ENCODE data around the gene CHAC1. TPM values are rescaled to one million over a fixed set of nuclear protein-coding genes. Genes with fewer than 3 reads are reported as not detected.
"Not testable (repeated sequence)": the region's sequence is repeated elsewhere in the genome, so short reads cannot be mapped to it uniquely, and the experiment has no call there.

The CHAC1 gene
- polyA plus RNA-seq, 4 donors: 0.96 to 37.3 (median 5.0) TPM

- FAIRE-seq: no peak
- 85 to 88% (median 88%) methylated on average over 22 of the region's 22 CpGs for WGBS, 3 donors
- peaks cover 0 to 3% (median 0%) of the 10 kb centered on the region in 3 donors for H3K36me3 ChIP-seq (ENCODE audit: control insufficient read depth in 3 of 3, insufficient read depth in 2 of 3, low read depth in 1 of 3, low read length in 3 of 3)
These were observed 6.3 kb downstream of the CHAC1 start for GRCh38 chr15:40959331-40960141.

GRCh38 chr15:40960151-40960885 lies 7.0 kb downstream of the CHAC1 start:
- H3K4me1 ChIP-seq (ENCODE audit: control insufficient read depth in 3 of 3, insufficient read depth in 2 of 3, low read depth in 1 of 3, low read length in 2 of 3): peaks cover 0 to 8% (median 0%) of the 10 kb centered on the region in 3 donors
- peaks cover 0 to 5% of the 10 kb centered on the region in 2 donors for H3K9me3 ChIP-seq (ENCODE audit: control insufficient read depth in 2 of 2, insufficient read depth in 1 of 2, low read depth in 1 of 2, low read length in 1 of 2)
- DNase-seq: no peak
- no peaks in the 10 kb centered on the region for H3K27me3 ChIP-seq (ENCODE audit: control insufficient read depth in 3 of 3, insufficient read depth in 3 of 3, low read length in 3 of 3)
- 85 to 89% (median 89%) methylated on average over 16 of the region's 16 CpGs for WGBS, 3 donors
- no peak for FAIRE-seq
- peaks cover 0 to 3% (median 0%) of the 10 kb centered on the region in 3 donors for H3K36me3 ChIP-seq (ENCODE audit: control insufficient read depth in 3 of 3, insufficient read depth in 2 of 3, low read depth in 1 of 3, low read length in 3 of 3)
- H3K27ac ChIP-seq (ENCODE audit: low read depth in 1 of 3, low read length in 2 of 3): peak overlapping the region in 1 of 3 donors; percentile 62
- H3K4me3 ChIP-seq (ENCODE audit: low read depth in 1 of 3, low read length in 3 of 3): no peak overlapping the region

More at GRCh38 chr15:40959331-40960141, 6.3 kb downstream of the CHAC1 start:
- DNase-seq: no peak
- Histone ChIP-seq H3K27ac (ENCODE audit: low read depth in 1 of 3, low read length in 2 of 3) (no peak overlapping the region), H3K9me3 (ENCODE audit: control insufficient read depth in 2 of 2, insufficient read depth in 1 of 2, low read depth in 1 of 2, low read length in 1 of 2) (peaks cover 0 to 5% of the 10 kb centered on the region in 2 donors), H3K4me3 (ENCODE audit: low read depth in 1 of 3, low read length in 3 of 3) (no peak overlapping the region), H3K27me3 (ENCODE audit: control insufficient read depth in 3 of 3, insufficient read depth in 3 of 3, low read length in 3 of 3) (no peaks in the 10 kb centered on the region), H3K4me1 (ENCODE audit: control insufficient read depth in 3 of 3, insufficient read depth in 2 of 3, low read depth in 1 of 3, low read length in 2 of 3) (peaks cover 0 to 8% (median 0%) of the 10 kb centered on the region in 3 donors)

DNA sequence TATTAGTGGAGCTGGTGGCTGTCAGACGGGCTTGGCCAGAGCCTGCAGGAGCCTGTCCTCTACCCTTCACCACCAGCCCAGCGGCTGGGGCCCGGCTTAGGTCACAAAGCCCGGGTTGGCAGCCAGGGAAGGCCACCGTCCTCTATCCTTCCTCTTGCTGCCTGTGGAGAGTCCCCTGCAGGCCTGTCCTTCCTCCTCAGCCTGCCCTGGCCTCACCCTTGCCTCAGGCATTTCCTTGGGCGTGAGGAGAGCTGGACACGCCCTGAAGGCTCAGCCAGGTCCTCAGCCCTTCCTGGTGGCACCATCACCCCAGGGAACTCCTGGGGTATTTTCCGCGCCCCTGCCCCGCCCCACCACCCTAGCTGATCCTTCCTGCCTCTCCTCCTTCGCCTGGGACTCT lies 7.7 kb downstream of the CHAC1 start:
- Histone ChIP-seq H3K4me1 (ENCODE audit: control insufficient read depth in 3 of 3, insufficient read depth in 2 of 3, low read depth in 1 of 3, low read length in 2 of 3) (peaks cover 0 to 11% (median 0%) of the 10 kb centered on the region in 3 donors), H3K9me3 (ENCODE audit: control insufficient read depth in 2 of 2, insufficient read depth in 1 of 2, low read depth in 1 of 2, low read length in 1 of 2) (peaks cover 0 to 5% of the 10 kb centered on the region in 2 donors), H3K36me3 (ENCODE audit: control insufficient read depth in 3 of 3, insufficient read depth in 2 of 3, low read depth in 1 of 3, low read length in 3 of 3) (peaks cover 0 to 3% (median 0%) of the 10 kb centered on the region in 3 donors), H3K4me3 (ENCODE audit: low read depth in 1 of 3, low read length in 3 of 3) (no peak overlapping the region), H3K27ac (ENCODE audit: low read depth in 1 of 3, low read length in 2 of 3) (peak overlapping the region in 1 of 3 donors; percentile 62), H3K27me3 (ENCODE audit: control insufficient read depth in 3 of 3, insufficient read depth in 3 of 3, low read length in 3 of 3) (no peaks in the 10 kb centered on the region)
- WGBS, 3 donors: 27 to 62% (median 48%) methylated on average over 10 to 11 of the region's 11 CpGs
- peak; percentile 50 to 88 for DNase-seq
- FAIRE-seq: no peak

DNA sequence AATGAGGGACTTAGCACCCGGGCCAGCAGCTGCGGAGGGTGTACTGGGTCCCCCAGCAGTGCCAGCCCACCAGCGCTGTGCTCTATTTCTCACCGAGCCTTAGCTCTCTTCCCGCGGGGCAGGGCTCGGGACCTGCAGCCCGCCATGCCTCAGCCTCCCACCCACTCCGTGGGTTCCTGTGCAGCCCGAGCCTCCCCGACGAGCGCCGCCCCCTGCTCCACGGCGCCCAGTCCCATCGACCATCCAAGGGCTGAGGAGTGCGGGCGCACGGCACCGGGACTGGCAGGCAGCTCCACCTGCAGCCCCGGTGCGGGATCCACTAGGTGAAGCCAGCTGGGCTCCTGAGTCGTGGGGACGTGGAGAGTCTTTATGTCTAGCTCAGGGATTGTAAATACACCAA lies 8.5 kb downstream of the CHAC1 start:
- not testable (repeated sequence) for FAIRE-seq; H3K9me3 ChIP-seq (ENCODE audit: control insufficient read depth in 2 of 2, insufficient read depth in 1 of 2, low read depth in 1 of 2, low read length in 1 of 2); H3K36me3 ChIP-seq (ENCODE audit: control insufficient read depth in 3 of 3, insufficient read depth in 2 of 3, low read depth in 1 of 3, low read length in 3 of 3); H3K27me3 ChIP-seq (ENCODE audit: control insufficient read depth in 3 of 3, insufficient read depth in 3 of 3, low read length in 3 of 3); H3K4me3 ChIP-seq (ENCODE audit: low read depth in 1 of 3, low read length in 3 of 3); H3K27ac ChIP-seq (ENCODE audit: low read depth in 1 of 3, low read length in 2 of 3); DNase-seq
- 91 to 97% (median 93%) methylated on average over 11 to 25 of the region's 25 CpGs for WGBS, 3 donors
- peaks cover 0 to 15% (median 0%) of the 10 kb centered on the region in 3 donors for H3K4me1 ChIP-seq (ENCODE audit: control insufficient read depth in 3 of 3, insufficient read depth in 2 of 3, low read depth in 1 of 3, low read length in 2 of 3)

GRCh38 chr15:40962317-40962716 lies 9.0 kb downstream of the CHAC1 start:
- not testable (repeated sequence) for H3K27me3 ChIP-seq (ENCODE audit: control insufficient read depth in 3 of 3, insufficient read depth in 3 of 3, low read length in 3 of 3); FAIRE-seq; H3K4me3 ChIP-seq (ENCODE audit: low read depth in 1 of 3, low read length in 3 of 3); H3K9me3 ChIP-seq (ENCODE audit: control insufficient read depth in 2 of 2, insufficient read depth in 1 of 2, low read depth in 1 of 2, low read length in 1 of 2); DNase-seq; H3K27ac ChIP-seq (ENCODE audit: low read depth in 1 of 3, low read length in 2 of 3); H3K36me3 ChIP-seq (ENCODE audit: control insufficient read depth in 3 of 3, insufficient read depth in 2 of 3, low read depth in 1 of 3, low read length in 3 of 3)
- 88 to 93% (median 89%) methylated on average over 14 of the region's 14 CpGs for WGBS, 3 donors
- peaks cover 0 to 15% (median 0%) of the 10 kb centered on the region in 3 donors for H3K4me1 ChIP-seq (ENCODE audit: control insufficient read depth in 3 of 3, insufficient read depth in 2 of 3, low read depth in 1 of 3, low read length in 2 of 3)

DNA sequence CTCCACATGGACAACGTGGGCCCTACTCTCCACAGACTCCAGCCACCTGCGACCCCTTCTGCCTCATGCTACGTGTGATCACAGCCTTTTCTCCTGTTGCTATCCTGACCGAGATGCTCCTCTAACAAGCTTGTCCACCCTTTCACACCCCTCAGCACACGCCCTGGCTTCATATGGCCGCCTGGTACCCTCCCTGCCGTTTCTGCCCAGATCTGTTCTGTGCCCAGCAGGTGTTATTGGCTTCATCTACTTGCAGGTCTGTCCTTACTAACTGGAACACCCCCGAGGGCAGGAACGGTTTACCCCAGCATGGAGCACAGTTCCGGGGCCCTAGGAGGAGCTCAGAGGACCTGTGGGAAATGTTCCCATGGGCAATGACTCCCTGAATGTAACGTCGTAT lies 9.9 kb downstream of the CHAC1 start:
- FAIRE-seq (no peak), DNase-seq (no peak)
- H3K4me1 ChIP-seq (ENCODE audit: control insufficient read depth in 3 of 3, insufficient read depth in 2 of 3, low read depth in 1 of 3, low read length in 2 of 3): peaks cover 0 to 15% (median 0%) of the 10 kb centered on the region in 3 donors
- H3K9me3 ChIP-seq (ENCODE audit: control insufficient read depth in 2 of 2, insufficient read depth in 1 of 2, low read depth in 1 of 2, low read length in 1 of 2): peaks cover 0 to 5% of the 10 kb centered on the region in 2 donors
- H3K27ac ChIP-seq (ENCODE audit: low read depth in 1 of 3, low read length in 2 of 3): no peak overlapping the region
- no peaks in the 10 kb centered on the region for H3K27me3 ChIP-seq (ENCODE audit: control insufficient read depth in 3 of 3, insufficient read depth in 3 of 3, low read length in 3 of 3)
- 86 to 89% (median 87%) methylated on average over 12 of the region's 12 CpGs for WGBS, 3 donors
- H3K4me3 ChIP-seq (ENCODE audit: low read depth in 1 of 3, low read length in 3 of 3): no peak overlapping the region
- H3K36me3 ChIP-seq (ENCODE audit: control insufficient read depth in 3 of 3, insufficient read depth in 2 of 3, low read depth in 1 of 3, low read length in 3 of 3): no peaks in the 10 kb centered on the region

DNA sequence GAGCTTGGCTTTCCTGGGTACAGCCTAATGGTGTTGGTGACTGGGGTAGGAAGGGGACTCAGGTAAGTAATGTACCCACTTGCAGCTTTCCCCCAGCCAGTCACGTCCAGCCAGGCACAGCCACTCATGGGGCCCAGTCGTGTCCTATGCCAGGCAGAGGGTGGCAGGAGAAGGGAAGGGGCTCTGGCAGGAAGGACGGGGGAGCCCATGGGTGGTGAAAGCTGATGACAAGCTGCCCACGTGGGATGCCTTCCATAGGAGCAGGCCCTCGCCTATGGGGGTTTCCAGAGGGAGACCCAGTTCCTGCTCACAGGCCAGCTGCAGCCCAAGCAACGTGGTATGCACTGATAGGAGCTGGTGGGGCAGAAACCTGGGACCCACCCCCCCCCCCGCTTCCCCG lies 10.7 kb downstream of the CHAC1 start:
- H3K27ac ChIP-seq (ENCODE audit: low read depth in 1 of 3, low read length in 2 of 3): no peak overlapping the region
- H3K27me3 ChIP-seq (ENCODE audit: control insufficient read depth in 3 of 3, insufficient read depth in 3 of 3, low read length in 3 of 3): no peaks in the 10 kb centered on the region
- no peaks in the 10 kb centered on the region for H3K36me3 ChIP-seq (ENCODE audit: control insufficient read depth in 3 of 3, insufficient read depth in 2 of 3, low read depth in 1 of 3, low read length in 3 of 3)
- DNase-seq (no peak), FAIRE-seq (no peak)
- no peak overlapping the region for H3K4me3 ChIP-seq (ENCODE audit: low read depth in 1 of 3, low read length in 3 of 3)
- peaks cover 0 to 5% of the 10 kb centered on the region in 2 donors for H3K9me3 ChIP-seq (ENCODE audit: control insufficient read depth in 2 of 2, insufficient read depth in 1 of 2, low read depth in 1 of 2, low read length in 1 of 2)
- whole genome bisulfite sequencing, 3 donors: 81 to 96% (median 84%) methylated on average over 4 to 8 of the region's 8 CpGs
- H3K4me1 ChIP-seq (ENCODE audit: control insufficient read depth in 3 of 3, insufficient read depth in 2 of 3, low read depth in 1 of 3, low read length in 2 of 3): peaks cover 0 to 15% (median 0%) of the 10 kb centered on the region in 3 donors

DNA sequence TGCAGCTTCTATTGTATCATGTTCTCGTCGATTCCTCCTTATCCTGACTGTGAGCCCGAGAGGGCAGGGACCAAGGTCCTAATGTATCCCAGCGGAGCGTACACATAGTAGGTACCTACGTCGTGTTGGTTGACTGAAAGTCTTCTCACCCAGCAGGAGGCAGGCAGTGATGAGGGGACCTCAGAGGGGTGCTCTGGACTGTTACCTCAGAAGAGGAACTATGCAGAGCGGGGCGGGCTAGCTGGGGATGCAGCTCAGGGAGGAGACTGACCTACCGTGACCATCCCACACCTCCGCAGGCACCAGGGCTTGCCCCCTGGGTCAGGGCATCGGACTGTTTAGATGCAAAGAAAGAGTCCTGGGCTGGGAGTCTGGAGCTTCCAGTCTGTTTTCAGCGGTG lies 11.4 kb downstream of the CHAC1 start:
- 80 to 85% (median 84%) methylated on average over 12 to 13 of the region's 13 CpGs for WGBS, 3 donors
- DNase-seq (no peak), FAIRE-seq (no peak)
- no peaks in the 10 kb centered on the region for H3K36me3 ChIP-seq (ENCODE audit: control insufficient read depth in 3 of 3, insufficient read depth in 2 of 3, low read depth in 1 of 3, low read length in 3 of 3)
- no peaks in the 10 kb centered on the region for H3K27me3 ChIP-seq (ENCODE audit: control insufficient read depth in 3 of 3, insufficient read depth in 3 of 3, low read length in 3 of 3)
- H3K4me3 ChIP-seq (ENCODE audit: low read depth in 1 of 3, low read length in 3 of 3): no peak overlapping the region
- H3K9me3 ChIP-seq (ENCODE audit: control insufficient read depth in 2 of 2, insufficient read depth in 1 of 2, low read depth in 1 of 2, low read length in 1 of 2): peaks cover 0 to 5% of the 10 kb centered on the region in 2 donors
- peaks cover 0 to 15% (median 0%) of the 10 kb centered on the region in 3 donors for H3K4me1 ChIP-seq (ENCODE audit: control insufficient read depth in 3 of 3, insufficient read depth in 2 of 3, low read depth in 1 of 3, low read length in 2 of 3)
- H3K27ac ChIP-seq (ENCODE audit: low read depth in 1 of 3, low read length in 2 of 3): no peak overlapping the region

Measured in small intestine (tissue), 7 donors.